SK-N-MC (cell line): Measurements from ENCODE around the gene MLIP.

Experiments
- EZH2 ChIP-seq: fragments of 200-600 bp; sonication (generic); IDR thresholded peaks from one replicate; pipeline ENCODE4 v1.6.1; 2017; ENCODE audit warnings: antibody characterized with exemption
- FOXP2 ChIP-seq: optimal IDR thresholded peaks from 2 replicates; pipeline ENCODE3; 2011; ENCODE audit warnings: mild to moderate bottlenecking, moderate library complexity; ENCODE audit not compliant: insufficient read depth; ENCODE audit errors: extremely low read length, control extremely low read depth
- POLR2AphosphoS5 ChIP-seq: IDR thresholded peaks from 2 replicates; pipeline ENCODE4 v1.6.1; 2012; ENCODE audit warnings: mild to moderate bottlenecking, low read depth, low read length, borderline replicate concordance

DNA sequence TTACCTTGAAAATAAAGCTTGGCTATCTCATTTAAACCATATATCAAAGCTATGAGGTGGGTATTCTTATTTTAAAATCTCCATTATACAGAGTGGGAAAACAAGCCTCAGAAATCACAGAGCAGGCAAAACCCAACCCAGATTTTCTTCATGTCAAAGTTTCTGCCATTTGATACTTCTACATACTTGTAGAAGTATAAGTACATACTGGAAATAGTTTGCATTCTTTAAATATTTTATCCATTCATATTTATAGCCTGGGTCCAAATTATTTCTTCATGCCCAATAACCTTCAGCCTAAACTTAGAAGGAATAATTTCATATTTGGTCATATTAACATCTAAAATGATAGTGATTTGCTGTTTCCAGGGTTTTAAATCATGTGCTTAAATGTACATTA, 61.8 kb downstream of the MLIP start:
- TF ChIP-seq EZH2 (no peak), FOXP2 (no peak), POLR2AphosphoS5 (no peak)
